ENCODE results near the gene E4F1. TPM values are rescaled to one million over a fixed set of nuclear protein-coding genes. Genes with fewer than 3 reads are reported as not detected.

The E4F1 gene
- total and polyA plus RNA-seq, 2 donors (not counting 1 experiment from before 2014, with no cell fraction given) = 41.8 to 70.9 TPM

DNA sequence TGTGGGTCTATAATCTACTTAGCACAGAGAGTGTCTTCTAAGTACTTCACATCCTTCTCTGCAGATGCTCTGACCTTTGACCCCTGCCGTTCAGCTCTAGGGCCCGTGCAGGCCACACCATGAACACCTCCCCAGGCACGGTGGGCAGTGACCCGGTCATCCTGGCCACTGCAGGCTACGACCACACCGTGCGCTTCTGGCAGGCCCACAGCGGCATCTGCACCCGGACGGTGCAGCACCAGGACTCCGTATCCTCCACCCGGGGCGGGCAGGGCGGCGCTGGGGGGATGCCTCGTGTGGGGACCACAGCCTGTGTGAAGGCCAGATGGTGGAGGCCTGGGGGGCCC lies 17.5 kb upstream of the E4F1 start:
- Histone ChIP-seq H2AFZ (ENCODE audit: insufficient read depth, low read depth, low read length, poor library complexity, severe bottlenecking) (peak overlapping the region; percentile 95), H3K79me2 (ENCODE audit: control insufficient read depth, insufficient read depth, low read length) (peaks cover 22% of the 10 kb centered on the region), H3K27ac (ENCODE audit: low read length in 2 of 2) (peak overlapping the region; percentile 66 to 89), H3K9ac (ENCODE audit: low read length) (peak overlapping the region; percentile 88), H4K20me1 (ENCODE audit: control insufficient read depth, insufficient read depth, low read length, poor library complexity, severe bottlenecking) (no peaks in the 10 kb centered on the region), H3K36me3 (replicated peaks in 1 of 2; ENCODE audit: control extremely low read depth in 1 of 2, control insufficient read depth in 1 of 2, extremely low read depth in 1 of 2, insufficient read depth in 2 of 2, low read length in 1 of 2) (peaks cover 0 to 32% of the 10 kb centered on the region in 2 experiments), H3K4me2 (replicated peaks; ENCODE audit: low read depth, low read length, poor library complexity, severe bottlenecking) (peak overlapping the region; percentile 97), H3K9me3 (ENCODE audit: control extremely low read depth in 1 of 3, control insufficient read depth in 2 of 3, insufficient read depth in 1 of 3, low read length in 2 of 3) (no peaks in the 10 kb centered on the region), H3K4me3 (ENCODE audit: control extremely low read depth in 1 of 5, extremely low read depth in 1 of 5, insufficient read depth in 1 of 5, low read depth in 2 of 5, low read length in 4 of 5) (peak overlapping the region; percentile 73 to 94 (median 76)), H3K4me1 (ENCODE audit: control insufficient read depth in 2 of 2, insufficient read depth in 2 of 2, low read length in 2 of 2) (peaks cover 12 to 22% of the 10 kb centered on the region in 2 donors), H3K27me3 (replicated peaks in 1 of 4; ENCODE audit: control extremely low read depth in 1 of 4, control insufficient read depth in 3 of 4, insufficient read depth in 4 of 4, low read length in 3 of 4) (no peaks in the 10 kb centered on the region)
- intact Hi-C loops (cut with micrococcal nuclease) = loop anchor here (1.0 to 2.0 kb wide), 6 partner anchors 9 to 307 kb away; partner anchors contain the start of genes ATP6V0C, E4F1, ECI1 and RNPS1
- WGBS (ENCODE audit: insufficient coverage) = 34% methylated on average over 15 of the region's 16 CpGs
- no peak for ATAC-seq (ENCODE audit: low read depth)
- TF ChIP-seq EZH2 (IDR thresholded peaks at IDR 0.05; ENCODE audit: borderline replicate concordance, insufficient read depth, low read depth, low read length, poor library complexity, severe bottlenecking) = no peak
- TF ChIP-seq, protein P1, sequence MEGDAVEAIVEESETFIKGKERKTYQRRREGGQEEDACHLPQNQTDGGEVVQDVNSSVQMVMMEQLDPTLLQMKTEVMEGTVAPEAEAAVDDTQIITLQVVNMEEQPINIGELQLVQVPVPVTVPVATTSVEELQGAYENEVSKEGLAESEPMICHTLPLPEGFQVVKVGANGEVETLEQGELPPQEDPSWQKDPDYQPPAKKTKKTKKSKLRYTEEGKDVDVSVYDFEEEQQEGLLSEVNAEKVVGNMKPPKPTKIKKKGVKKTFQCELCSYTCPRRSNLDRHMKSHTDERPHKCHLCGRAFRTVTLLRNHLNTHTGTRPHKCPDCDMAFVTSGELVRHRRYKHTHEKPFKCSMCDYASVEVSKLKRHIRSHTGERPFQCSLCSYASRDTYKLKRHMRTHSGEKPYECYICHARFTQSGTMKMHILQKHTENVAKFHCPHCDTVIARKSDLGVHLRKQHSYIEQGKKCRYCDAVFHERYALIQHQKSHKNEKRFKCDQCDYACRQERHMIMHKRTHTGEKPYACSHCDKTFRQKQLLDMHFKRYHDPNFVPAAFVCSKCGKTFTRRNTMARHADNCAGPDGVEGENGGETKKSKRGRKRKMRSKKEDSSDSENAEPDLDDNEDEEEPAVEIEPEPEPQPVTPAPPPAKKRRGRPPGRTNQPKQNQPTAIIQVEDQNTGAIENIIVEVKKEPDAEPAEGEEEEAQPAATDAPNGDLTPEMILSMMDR (IDR thresholded peaks at IDR 0.05) = no peak
- POLR2A ChIA-PET = interaction anchor here (0.6 to 2.2 kb wide), 5 partner anchors 51 to 1793 kb away, joined by 3 to 16 read pairs (median 6); partner anchors contain the start of genes FLYWCH2, RNPS1 and TRAF7
- Mint-ChIP-seq H3K27ac (peak overlapping the region; percentile 94), H3K4me3 (peak overlapping the region; percentile 87), H3K4me1 (peaks cover 21% of the 10 kb centered on the region), H3K9me3 (ENCODE audit: insufficient read depth) (no peaks in the 10 kb centered on the region), H3K27me3 (no peaks in the 10 kb centered on the region)
- DNase-seq = no peak
- CTCF ChIA-PET = interaction anchor here (1.1 to 3.4 kb wide), 4 partner anchors 10 to 51 kb away, joined by 3 to 20 read pairs (median 3); partner anchors contain the start of gene TRAF7

DNA sequence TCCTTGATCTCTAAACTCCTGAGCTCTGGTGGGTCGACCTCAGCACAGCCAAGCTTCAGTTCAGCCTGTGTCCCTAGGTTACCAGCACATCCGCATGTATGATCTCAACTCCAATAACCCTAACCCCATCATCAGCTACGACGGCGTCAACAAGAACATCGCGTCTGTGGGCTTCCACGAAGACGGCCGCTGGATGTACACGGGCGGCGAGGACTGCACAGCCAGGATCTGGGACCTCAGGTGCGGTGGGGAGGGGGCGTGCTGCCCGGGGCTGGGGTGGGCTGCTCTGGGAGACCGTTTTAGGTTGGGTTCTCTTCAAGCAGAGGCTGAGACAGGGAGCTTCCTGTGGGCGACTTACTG lies 17.0 kb upstream of the E4F1 start:
- H3K4me3 ChIP-seq (ENCODE audit: control extremely low read depth in 1 of 5, extremely low read depth in 1 of 5, insufficient read depth in 1 of 5, low read depth in 2 of 5, low read length in 4 of 5) = peak overlapping the region in 3 of 5 experiments; percentile 73 to 94 (median 80)
- peaks cover 21% of the 10 kb centered on the region for H3K4me1 Mint-ChIP-seq
- H3K27me3 Mint-ChIP-seq = no peaks in the 10 kb centered on the region

More for the DNA sequence above, 17.0 kb upstream of the E4F1 start:
- no peaks in the 10 kb centered on the region for H3K27me3 ChIP-seq (replicated peaks in 1 of 4; ENCODE audit: control extremely low read depth in 1 of 4, control insufficient read depth in 3 of 4, insufficient read depth in 4 of 4, low read length in 3 of 4)
- peak overlapping the region; percentile 94 for H3K27ac Mint-ChIP-seq
- H3K4me3 Mint-ChIP-seq = peak overlapping the region; percentile 87
- H3K9ac ChIP-seq (ENCODE audit: low read length) = peak overlapping the region; percentile 88
- peak overlapping the region in 1 of 2 donors; percentile 89 for H3K27ac ChIP-seq (ENCODE audit: low read length in 2 of 2)
- intact Hi-C loops (cut with micrococcal nuclease) = no loop called here
- peak overlapping the region; percentile 97 for H3K4me2 ChIP-seq (replicated peaks; ENCODE audit: low read depth, low read length, poor library complexity, severe bottlenecking)
- H2AFZ ChIP-seq (ENCODE audit: insufficient read depth, low read depth, low read length, poor library complexity, severe bottlenecking) = peak overlapping the region; percentile 95
- H3K79me2 ChIP-seq (ENCODE audit: control insufficient read depth, insufficient read depth, low read length) = peaks cover 22% of the 10 kb centered on the region
- 88% methylated on average over 17 of the region's 18 CpGs for WGBS (ENCODE audit: insufficient coverage)
- H3K9me3 ChIP-seq (ENCODE audit: control extremely low read depth in 1 of 3, control insufficient read depth in 2 of 3, insufficient read depth in 1 of 3, low read length in 2 of 3) = no peaks in the 10 kb centered on the region
- TF ChIP-seq, protein P1 (IDR thresholded peaks at IDR 0.05) = no peak
- no peak for TF ChIP-seq EZH2 (IDR thresholded peaks at IDR 0.05; ENCODE audit: borderline replicate concordance, insufficient read depth, low read depth, low read length, poor library complexity, severe bottlenecking)
- ChIA-PET CTCF (interaction anchor here (1.1 to 3.4 kb wide), 4 partner anchors 9 to 46 kb away, joined by 3 to 20 read pairs (median 4); no protein-coding TSS in a partner anchor), POLR2A (interaction anchor here (0.9 to 2.2 kb wide), 2 partner anchors 8 to 51 kb away, joined by 4 to 16 read pairs; partner anchors contain the start of genes PGP and TRAF7)
- H3K4me1 ChIP-seq (ENCODE audit: control insufficient read depth in 2 of 2, insufficient read depth in 2 of 2, low read length in 2 of 2) = peaks cover 12 to 22% of the 10 kb centered on the region in 2 donors
- DNase-seq = no peak
- no peaks in the 10 kb centered on the region for H3K9me3 Mint-ChIP-seq (ENCODE audit: insufficient read depth)
- peaks cover 0 to 32% of the 10 kb centered on the region in 2 experiments for H3K36me3 ChIP-seq (replicated peaks in 1 of 2; ENCODE audit: control extremely low read depth in 1 of 2, control insufficient read depth in 1 of 2, extremely low read depth in 1 of 2, insufficient read depth in 2 of 2, low read length in 1 of 2)
- no peak for ATAC-seq (ENCODE audit: low read depth)
- no peaks in the 10 kb centered on the region for H4K20me1 ChIP-seq (ENCODE audit: control insufficient read depth, insufficient read depth, low read length, poor library complexity, severe bottlenecking)

Measured in B cell (primary cell).